Osteoblast (primary cell): Measurements from ENCODE around the gene NRCAM. TPM values are rescaled to one million over a fixed set of nuclear protein-coding genes. Genes with fewer than 3 reads are reported as not detected.

Experiments
- DNase-seq: peaks from one replicate; pipeline ENCODE4 v3.0.0; 2011; ENCODE audit warnings: low spot score, mixed read lengths; ENCODE audit not compliant: insufficient read length; ENCODE audit errors: missing footprints
- H2AFZ ChIP-seq: 2 replicates; pipeline ENCODE4 v1.6.0; 2011; ENCODE audit warnings: mild to moderate bottlenecking, low read length
- H3K27ac ChIP-seq: 2 replicates; pipeline ENCODE4 v1.5.1; 2011; ENCODE audit warnings: mild to moderate bottlenecking, low read depth, low read length, moderate library complexity
- H3K27me3 ChIP-seq: 2 replicates; pipeline ENCODE4 v1.6.0; 2012; ENCODE audit warnings: mild to moderate bottlenecking, control low read depth, inconsistent platforms, low read length, moderate library complexity; ENCODE audit not compliant: insufficient read depth
- H3K36me3 ChIP-seq: 2 replicates; pipeline ENCODE4 v1.5.1; 2011; ENCODE audit warnings: mild to moderate bottlenecking, low read length, control low read depth, moderate library complexity; ENCODE audit not compliant: insufficient read depth
- H3K4me1 ChIP-seq: 2 replicates; pipeline ENCODE4 v1.5.1; 2011; ENCODE audit warnings: mild to moderate bottlenecking, low read length, control low read depth, moderate library complexity; ENCODE audit not compliant: insufficient read depth
- H3K4me2 ChIP-seq: 2 replicates; pipeline ENCODE4 v1.6.0; 2011; ENCODE audit warnings: mild to moderate bottlenecking, low read length; ENCODE audit not compliant: insufficient read depth
- H3K4me3 ChIP-seq: fragments of 200-600 bp; sonication (generic); 3 replicates; pipeline ENCODE4 v1.5.1; 2012; ENCODE audit warnings: mild to moderate bottlenecking, low read length, inconsistent platforms; ENCODE audit not compliant: insufficient read depth
- H3K79me2 ChIP-seq: 2 replicates; pipeline ENCODE4 v1.6.0; 2012; ENCODE audit warnings: mild to moderate bottlenecking, low read length, control low read depth, inconsistent platforms; ENCODE audit not compliant: insufficient read depth
- H3K9me3 ChIP-seq: 2 replicates; pipeline ENCODE4 v1.5.1; 2011; ENCODE audit warnings: low read depth, low read length, control low read depth
- H4K20me1 ChIP-seq: 2 replicates; pipeline ENCODE4 v1.6.0; 2012; ENCODE audit warnings: mild to moderate bottlenecking, low read length, control low read depth; ENCODE audit not compliant: insufficient read depth
- CTCF ChIP-seq: IDR thresholded peaks from 2 replicates; pipeline ENCODE4 v1.5.1; 2011; ENCODE audit warnings: mild to moderate bottlenecking, low read depth, low read length, moderate library complexity; ENCODE audit errors: extremely low read depth
- total RNA-seq: library from RNA; depleted of rRNA; stranded (reverse); fragments of >200 nt; gene quantifications from 2 replicates; pipeline ENCODE4 v1.2.3, GENCODE V29; 2012

Gene NRCAM
- total RNA-seq, 1 donor, result 2.2 TPM

- TF ChIP-seq CTCF, result no peak
- Histone ChIP-seq H3K27me3 (no peaks in the 10 kb centered on the region), H3K4me2 (no peak overlapping the region), H3K4me3 (no peak overlapping the region), H3K36me3 (no peaks in the 10 kb centered on the region), H4K20me1 (no peaks in the 10 kb centered on the region), H2AFZ (no peak overlapping the region), H3K4me1 (no peaks in the 10 kb centered on the region), H3K79me2 (no peaks in the 10 kb centered on the region), H3K27ac (no peak overlapping the region), H3K9me3 (no peaks in the 10 kb centered on the region)
- no peak for DNase-seq
These were observed 289.5 kb downstream of the NRCAM start for GRCh38 chr7:108166687-108167086.

DNA sequence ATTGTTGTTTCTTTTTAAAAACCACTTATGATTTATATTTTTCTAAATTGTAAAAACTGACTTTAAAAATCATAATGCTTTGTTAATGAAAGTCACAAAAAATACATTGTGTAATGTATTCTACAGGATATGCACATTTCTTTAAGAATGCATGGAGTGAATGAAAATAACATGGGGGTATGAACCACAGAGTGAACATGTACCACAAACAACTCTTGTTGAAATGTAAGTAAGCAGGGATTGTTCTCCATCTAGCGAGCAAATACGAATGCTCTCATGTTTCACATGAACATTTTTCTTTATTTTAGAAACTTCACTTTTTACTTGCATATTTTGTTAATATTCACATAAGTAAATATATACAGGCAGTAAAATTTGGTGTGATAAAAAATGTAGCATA, 290.5 kb downstream of the NRCAM start:
- Histone ChIP-seq H3K27ac (no peak overlapping the region), H3K4me3 (no peak overlapping the region), H3K9me3 (no peaks in the 10 kb centered on the region), H3K36me3 (no peaks in the 10 kb centered on the region), H3K4me1 (no peaks in the 10 kb centered on the region), H3K27me3 (no peaks in the 10 kb centered on the region), H4K20me1 (no peaks in the 10 kb centered on the region), H3K4me2 (no peak overlapping the region), H3K79me2 (no peaks in the 10 kb centered on the region), H2AFZ (no peak overlapping the region)
- no peak for TF ChIP-seq CTCF
- no peak for DNase-seq

GRCh38 chr7:108164946-108165345, 291.3 kb downstream of the NRCAM start:
- Histone ChIP-seq H3K36me3 (no peaks in the 10 kb centered on the region), H3K9me3 (no peaks in the 10 kb centered on the region), H3K4me2 (no peak overlapping the region), H3K4me1 (no peaks in the 10 kb centered on the region), H3K27ac (no peak overlapping the region), H3K79me2 (no peaks in the 10 kb centered on the region), H3K27me3 (no peaks in the 10 kb centered on the region), H3K4me3 (no peak overlapping the region), H4K20me1 (no peaks in the 10 kb centered on the region), H2AFZ (no peak overlapping the region)
- DNase-seq, result no peak
- no peak for TF ChIP-seq CTCF

DNA sequence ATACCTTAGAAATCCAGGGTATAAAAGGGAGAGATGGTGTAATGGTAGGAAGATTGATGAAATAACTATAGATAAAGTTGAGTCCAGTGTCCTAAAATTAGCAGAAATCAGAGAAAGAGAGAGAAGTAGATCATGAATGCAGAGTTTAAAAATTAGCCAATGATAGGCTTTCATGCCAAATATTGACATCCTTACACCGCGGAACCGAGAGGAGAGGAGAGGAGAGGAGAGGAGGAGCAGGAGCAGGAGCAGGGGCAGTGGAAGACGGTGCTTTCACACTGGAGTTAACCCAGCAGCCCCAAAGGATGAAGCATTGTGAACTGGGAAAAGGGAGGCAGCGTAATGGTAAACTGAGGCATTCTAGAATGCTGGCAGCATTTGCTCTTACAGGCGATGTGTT, 291.9 kb downstream of the NRCAM start:
- H3K36me3 ChIP-seq, result no peaks in the 10 kb centered on the region
- H3K27me3 ChIP-seq, result no peaks in the 10 kb centered on the region
- no peak for TF ChIP-seq CTCF
- no peak overlapping the region for H3K4me2 ChIP-seq
- no peaks in the 10 kb centered on the region for H4K20me1 ChIP-seq
- no peaks in the 10 kb centered on the region for H3K9me3 ChIP-seq
- no peak overlapping the region for H2AFZ ChIP-seq
- no peaks in the 10 kb centered on the region for H3K4me1 ChIP-seq
- H3K79me2 ChIP-seq, result no peaks in the 10 kb centered on the region
- no peak overlapping the region for H3K27ac ChIP-seq
- DNase-seq, result no peak
- no peak overlapping the region for H3K4me3 ChIP-seq
